CD1c-positive myeloid dendritic cell (primary cell): ENCODE results near the gene CERS6.
A peak's percentile ranks its signal among the peaks of the same experiment; 100 is the strongest.

Source experiments
- DNase-seq: peaks from one replicate; pipeline ENCODE4 v3.0.0-alpha.2; 2016; ENCODE audit errors: extremely low spot score

Gene CERS6

GRCh38 chr2:168670478-168670877 lies 214.4 kb downstream of the CERS6 start:
- no peak for DNase-seq

GRCh38 chr2:168671932-168672331 lies 215.9 kb downstream of the CERS6 start:
- DNase-seq = no peak

- no peak for DNase-seq
Measured at GRCh38 chr2:168673265-168674189, 217.5 kb downstream of the CERS6 start.

GRCh38 chr2:168678153-168678853 lies 222.2 kb downstream of the CERS6 start:
- no peak for DNase-seq

- no peak for DNase-seq
Measured at GRCh38 chr2:168679081-168679480, 223.0 kb downstream of the CERS6 start.

GRCh38 chr2:168679741-168680310 lies 223.8 kb downstream of the CERS6 start:
- DNase-seq = no peak

- DNase-seq = no peak
Measured at GRCh38 chr2:168683996-168684395, 227.9 kb downstream of the CERS6 start.

- DNase-seq = no peak
Measured at GRCh38 chr2:168684921-168685599, 229.0 kb downstream of the CERS6 start.

- peak; percentile 52 for DNase-seq
Measured at GRCh38 chr2:168685600-168686451, 229.8 kb downstream of the CERS6 start.

GRCh38 chr2:168686452-168687191 lies 230.6 kb downstream of the CERS6 start:
- no peak for DNase-seq

GRCh38 chr2:168687314-168687713 lies 231.2 kb downstream of the CERS6 start:
- DNase-seq = peak; percentile 11

GRCh38 chr2:168690381-168690885 lies 234.4 kb downstream of the CERS6 start:
- no peak for DNase-seq

- DNase-seq = no peak
Measured at GRCh38 chr2:168691221-168691620, 235.1 kb downstream of the CERS6 start.

- no peak for DNase-seq
Measured at GRCh38 chr2:168692132-168692744, 236.2 kb downstream of the CERS6 start.

GRCh38 chr2:168694173-168694572 lies 238.1 kb downstream of the CERS6 start:
- DNase-seq = no peak

- DNase-seq = no peak
Measured at GRCh38 chr2:168694866-168695265, 238.8 kb downstream of the CERS6 start.

GRCh38 chr2:168697668-168698121 lies 241.6 kb downstream of the CERS6 start:
- DNase-seq = no peak

GRCh38 chr2:168698969-168699368 lies 242.9 kb downstream of the CERS6 start:
- no peak for DNase-seq

GRCh38 chr2:168699844-168700417 lies 243.9 kb downstream of the CERS6 start:
- DNase-seq = no peak
